Hepatocyte (in vitro differentiated cells): ENCODE measurements around the gene NPY4R. TPM values are rescaled to one million over a fixed set of nuclear protein-coding genes. Genes with fewer than 3 reads are reported as not detected.
"Not testable (repeated sequence)": the region's sequence is repeated elsewhere in the genome, so short reads cannot be mapped to it uniquely, and the experiment has no call there.

Experiments used
- DNase-seq: peaks from one replicate; pipeline ENCODE4 v3.0.0-alpha.2; 2016; ENCODE audit warnings: low spot score
- H2AFZ ChIP-seq: fragments of 200-600 bp; sonication (generic); 2 replicates; pipeline ENCODE4 v1.6.0; 2016; ENCODE audit warnings: antibody characterized with exemption, mild to moderate bottlenecking
- H3K27ac ChIP-seq: fragments of 200-600 bp; sonication (generic); 2 replicates; pipeline ENCODE4 v1.5.1; 2016; ENCODE audit warnings: mild to moderate bottlenecking
- H3K27me3 ChIP-seq: fragments of 200-600 bp; sonication (generic); 2 replicates; pipeline ENCODE4 v1.6.1; 2016
- H3K36me3 ChIP-seq: fragments of 200-600 bp; sonication (generic); replicated peaks from 2 replicates; pipeline ENCODE4 v1.5.1; 2016; ENCODE audit warnings: low read depth; ENCODE audit not compliant: insufficient read depth
- H3K4me1 ChIP-seq: fragments of 200-600 bp; sonication (generic); 2 replicates; pipeline ENCODE4 v1.5.1; 2016; ENCODE audit warnings: mild to moderate bottlenecking, moderate library complexity; ENCODE audit not compliant: insufficient read depth
- H3K4me2 ChIP-seq: fragments of 200-600 bp; sonication (generic); 2 replicates; pipeline ENCODE4 v1.6.0; 2016
- H3K4me3 ChIP-seq: fragments of 200-600 bp; sonication (generic); 2 replicates; pipeline ENCODE4 v1.5.1; 2016; ENCODE audit warnings: mild to moderate bottlenecking
- H3K79me2 ChIP-seq: fragments of 200-600 bp; sonication (generic); 2 replicates; pipeline ENCODE4 v1.6.0; 2017; ENCODE audit warnings: mild to moderate bottlenecking
- H3K9me2 ChIP-seq: fragments of 200-600 bp; sonication (generic); replicated peaks from 2 replicates; pipeline ENCODE4 v1.6.0; 2017; ENCODE audit warnings: mild to moderate bottlenecking; ENCODE audit not compliant: insufficient read depth
- H3K9me3 ChIP-seq: fragments of 200-600 bp; sonication (generic); 2 replicates; pipeline ENCODE4 v1.5.1; 2016; ENCODE audit warnings: low read depth, mild to moderate bottlenecking
- H4K20me1 ChIP-seq: fragments of 200-600 bp; sonication (generic); 2 replicates; pipeline ENCODE4 v1.6.0; 2016; ENCODE audit warnings: mild to moderate bottlenecking; ENCODE audit not compliant: insufficient read depth, poor library complexity, severe bottlenecking
- WGBS: methylation state at CpG from one replicate; pipeline ENCODE4 v1.1.6; 2016; ENCODE audit warnings: low lambda C conversion rate; ENCODE audit errors: missing lambda C conversion rate; 5-methylcytosine and 5-hydroxymethylcytosine counted together
- polyA plus RNA-seq: library from polyadenylated mRNA; unstranded; fragments of >200 nt; fragmentation: Nextera tagmentation; extraction: Ambion mirVana; gene quantifications from 2 replicates; pipeline ENCODE4 v1.2.1, GENCODE V29; 2016
- total RNA-seq: library from RNA; depleted of rRNA; stranded (reverse); fragments of >200 nt; gene quantifications from 2 replicates; pipeline ENCODE4 v1.2.3, GENCODE V29; 2014

Gene NPY4R
- total and polyA plus RNA-seq, 2 experiments from 2014 or later: 0.07 to 0.87 TPM

DNA sequence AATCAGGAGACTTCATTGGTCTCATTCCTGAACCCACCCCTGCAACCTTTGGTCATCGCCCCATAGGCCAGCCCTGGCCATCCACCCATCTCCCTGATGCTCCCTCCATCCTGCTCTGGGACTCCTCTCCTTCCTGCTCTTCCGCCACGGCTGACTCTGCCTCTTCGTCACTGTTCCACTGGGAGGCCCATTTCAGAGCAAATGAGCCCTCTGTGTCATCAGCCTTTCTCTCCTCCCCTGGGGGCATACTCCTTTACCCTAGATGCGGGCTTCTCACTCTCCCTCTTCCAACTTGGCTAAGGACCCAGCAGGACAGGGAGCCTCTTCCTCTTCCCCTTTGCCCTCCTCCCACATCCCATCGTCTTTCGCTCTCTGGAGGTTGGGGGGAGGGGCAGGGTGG, 47.5 kb downstream of the NPY4R start:
- DNase-seq: peak; percentile 1
- H3K4me2 ChIP-seq, H3K4me1 ChIP-seq, H3K36me3 ChIP-seq, H3K27me3 ChIP-seq, H3K4me3 ChIP-seq, H3K9me3 ChIP-seq, H4K20me1 ChIP-seq, H3K9me2 ChIP-seq, H3K27ac ChIP-seq, H3K79me2 ChIP-seq, H2AFZ ChIP-seq: not testable (repeated sequence)
- WGBS: 86% methylated on average over 4 of the region's 7 CpGs

DNA sequence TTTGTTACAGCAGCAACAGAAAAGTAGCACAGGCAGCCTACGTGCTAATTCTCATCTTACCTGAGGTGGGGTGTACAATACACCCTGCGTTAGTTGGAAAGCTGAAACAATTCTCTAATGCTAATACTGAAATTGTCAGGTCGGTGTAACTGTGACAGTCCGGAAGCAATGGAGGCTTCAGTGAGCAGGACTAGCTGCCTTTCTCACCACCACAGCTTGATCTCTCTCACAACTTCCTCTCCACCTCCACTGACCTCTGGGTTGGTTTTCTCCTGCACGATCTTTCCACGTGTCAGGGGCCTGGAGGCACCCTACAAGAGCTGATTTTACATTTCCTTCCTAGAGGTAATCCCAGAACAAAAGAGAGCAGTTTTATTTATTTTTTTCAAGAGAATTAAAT, 50.5 kb downstream of the NPY4R start:
- not testable (repeated sequence) for H3K4me1 ChIP-seq, H3K9me3 ChIP-seq, H3K27me3 ChIP-seq, H2AFZ ChIP-seq, H4K20me1 ChIP-seq, H3K9me2 ChIP-seq, H3K79me2 ChIP-seq, H3K27ac ChIP-seq, H3K36me3 ChIP-seq, H3K4me2 ChIP-seq, H3K4me3 ChIP-seq, DNase-seq
- WGBS: 100% methylated on average over 2 of the region's 6 CpGs

- H3K4me3 ChIP-seq, H3K36me3 ChIP-seq, H3K27ac ChIP-seq, H4K20me1 ChIP-seq, H3K4me1 ChIP-seq, DNase-seq, H3K9me2 ChIP-seq, H2AFZ ChIP-seq, H3K9me3 ChIP-seq, H3K4me2 ChIP-seq, H3K27me3 ChIP-seq, H3K79me2 ChIP-seq: not testable (repeated sequence)
- no CpG with 5 or more reads among the region's 5 CpGs for WGBS
These were observed 53.1 kb downstream of the NPY4R start for GRCh38 chr10:46412665-46413064.

- H3K4me2 ChIP-seq, DNase-seq, H3K4me3 ChIP-seq, H4K20me1 ChIP-seq, H3K9me3 ChIP-seq, H3K79me2 ChIP-seq, H3K36me3 ChIP-seq, H3K4me1 ChIP-seq, H3K27ac ChIP-seq, H3K27me3 ChIP-seq, H2AFZ ChIP-seq, H3K9me2 ChIP-seq: not testable (repeated sequence)
These were observed 54.6 kb downstream of the NPY4R start for GRCh38 chr10:46411123-46411522.

Other genes starting within 250 kb of the NPY4R start
- not detected in 2 replicates for gene ANTXRL, start 179.0 kb downstream of the NPY4R start, total RNA-seq
- gene ANTXRL, start 179.0 kb downstream of the NPY4R start, polyA plus RNA-seq: not detected in 2 replicates
- 38.0 and 54.0 TPM in 2 replicates for gene ANXA8L1, start 90.2 kb downstream of the NPY4R start, total RNA-seq
- gene ANXA8L1, start 90.2 kb downstream of the NPY4R start, polyA plus RNA-seq: 70.7 and 110 TPM in 2 replicates
- 13.0 and 23.4 TPM in 2 replicates for gene GPRIN2, start 90.7 kb upstream of the NPY4R start, total RNA-seq
- gene GPRIN2, start 90.7 kb upstream of the NPY4R start, polyA plus RNA-seq: 13.7 and 15.0 TPM in 2 replicates
- gene SYT15, start 113.2 kb upstream of the NPY4R start, total RNA-seq: 0.24 and 2.9 TPM in 2 replicates
- gene SYT15, start 113.2 kb upstream of the NPY4R start, polyA plus RNA-seq: 1.1 and 1.2 TPM in 2 replicates